Fibroblast of lung (primary cell): Measurements from ENCODE around the gene KIF16B. TPM values are rescaled to one million over a fixed set of nuclear protein-coding genes. Genes with fewer than 3 reads are reported as not detected.

Experiments used
- DNase-seq, 2 donors: peaks; one replicate each; pipeline versions ENCODE4 v3.0.0 to v3.0.0-alpha.2; 2010; ENCODE audit warnings: low read depth in 2 of 2
- H2AFZ ChIP-seq: 2 replicates; pipeline ENCODE4 v1.5.1; 2012; ENCODE audit warnings: low read length, control low read depth, inconsistent platforms
- H3K27ac ChIP-seq: 2 replicates; pipeline ENCODE4 v1.5.1; 2011; ENCODE audit warnings: low read length, control low read depth; ENCODE audit not compliant: insufficient read depth
- H3K27me3 ChIP-seq: 2 replicates; pipeline ENCODE4 v1.5.1; 2011; ENCODE audit warnings: mild to moderate bottlenecking, low read length; ENCODE audit not compliant: control insufficient read depth, insufficient read depth
- H3K36me3 ChIP-seq: 2 replicates; pipeline ENCODE4 v1.5.1; 2011; ENCODE audit warnings: low read length; ENCODE audit not compliant: control insufficient read depth, insufficient read depth
- H3K4me1 ChIP-seq: 2 replicates; pipeline ENCODE4 v1.5.1; 2011; ENCODE audit warnings: low read length; ENCODE audit not compliant: control insufficient read depth, insufficient read depth; ENCODE audit errors: extremely low read depth
- H3K4me2 ChIP-seq: 2 replicates; pipeline ENCODE4 v1.5.1; 2011; ENCODE audit warnings: low read length, control low read depth; ENCODE audit not compliant: insufficient read depth; ENCODE audit errors: extremely low read depth
- H3K4me3 ChIP-seq, 4 experiments: fragments of 200-600 bp in 1 of 4; sonication (generic) in 1 of 4; replicated peaks in 1 of 4; 2 replicates each; pipeline ENCODE4 v1.5.1; 2011 to 2016; ENCODE audit warnings: low read length in 4 of 4, low read depth in 3 of 4, mild to moderate bottlenecking in 3 of 4, control low read depth in 2 of 4, inconsistent platforms in 1 of 4, mixed read lengths in 1 of 4; ENCODE audit not compliant: insufficient read depth in 1 of 4; ENCODE audit errors: control extremely low read depth in 1 of 4
- H3K79me2 ChIP-seq: 2 replicates; pipeline ENCODE4 v1.5.1; 2012; ENCODE audit warnings: mild to moderate bottlenecking, low read length, inconsistent platforms; ENCODE audit not compliant: control insufficient read depth, insufficient read depth
- H3K9ac ChIP-seq: 2 replicates; pipeline ENCODE4 v1.5.1; 2011; ENCODE audit warnings: mild to moderate bottlenecking, low read length, control low read depth; ENCODE audit not compliant: insufficient read depth
- H3K9me3 ChIP-seq: 2 replicates; pipeline ENCODE4 v1.5.1; 2012; ENCODE audit warnings: low read depth, low read length; ENCODE audit not compliant: control insufficient read depth, insufficient read depth
- H4K20me1 ChIP-seq: 2 replicates; pipeline ENCODE4 v1.5.1; 2011; ENCODE audit warnings: low read length; ENCODE audit not compliant: control insufficient read depth, insufficient read depth; ENCODE audit errors: extremely low read depth
- EZH2 ChIP-seq: IDR thresholded peaks from 2 replicates; pipeline ENCODE4 v1.5.1; 2012; ENCODE audit warnings: low read length, control low read depth, mild to moderate bottlenecking; ENCODE audit errors: missing control alignments
- polyA plus RNA-seq, 2 donors: library from polyadenylated mRNA; depleted of rRNA in 1 of 2; stranded (reverse) in 1 of 2; unstranded in 1 of 2; fragments of >200 nt; gene quantifications; 2 replicates each; pipeline ENCODE4 v1.2.1, GENCODE V29; 2011 to 2012; ENCODE audit warnings: missing spikeins in 1 of 2
- total RNA-seq: library from RNA; depleted of rRNA; stranded (reverse); fragments of >200 nt; gene quantifications from 2 replicates; pipeline ENCODE4 v1.2.1, GENCODE V29; 2014
- TF ChIP-seq, protein P1 (sequence below), 2 donors: IDR thresholded peaks in 1 of 2; conservative IDR thresholded peaks in 1 of 2; 1 replicate in 1 of 2; 2 replicates in 1 of 2; pipeline ENCODE4 v1.5.1; 2011 to 2012; ENCODE audit warnings: low read length in 2 of 2, control low read depth in 1 of 2, inconsistent platforms in 1 of 2, low read depth in 1 of 2, mild to moderate bottlenecking in 1 of 2

KIF16B gene
- total and polyA plus RNA-seq, 2 donors (not counting 1 experiment from before 2014, with no cell fraction given), result 7.7 to 17.3 TPM

DNA sequence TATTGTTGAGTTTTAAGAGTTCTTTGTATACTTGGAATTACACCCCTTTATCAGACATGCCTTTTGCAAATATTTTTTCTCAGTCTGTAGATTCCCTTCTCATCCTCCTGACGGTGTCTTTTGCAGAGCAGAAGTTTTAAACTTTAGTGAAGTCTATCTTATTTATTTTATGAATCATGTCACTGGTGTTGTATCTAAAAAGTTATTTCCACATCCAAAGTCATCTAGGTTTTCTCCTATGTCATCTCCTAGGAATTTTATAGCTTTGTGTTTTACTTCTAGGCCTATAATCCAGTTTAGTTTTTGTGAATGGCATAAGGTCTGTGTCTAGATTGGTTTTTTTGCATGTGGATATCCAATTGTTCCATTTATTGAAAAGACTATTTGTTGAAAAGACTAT lies 271.3 kb downstream of the KIF16B start:
- no peak for DNase-seq
- no peak overlapping the region for H3K4me3 ChIP-seq

DNA sequence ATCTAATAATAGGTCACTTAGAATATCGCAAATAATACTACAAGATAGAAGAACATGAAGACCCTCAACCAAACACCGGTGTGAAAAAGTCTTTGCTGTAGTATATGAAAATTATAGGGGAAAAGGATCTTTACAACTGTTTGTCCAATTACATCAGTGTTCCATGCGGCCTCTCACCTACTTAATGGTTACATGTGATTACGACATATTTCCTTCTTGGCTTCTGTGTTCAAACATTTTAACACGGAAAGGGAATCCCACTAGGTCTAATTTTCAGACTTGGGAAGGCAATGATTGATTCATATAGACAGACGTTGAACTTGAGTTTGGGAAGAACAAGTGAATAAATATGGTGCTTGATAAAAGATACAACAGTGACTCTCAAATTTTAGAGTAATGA lies 273.4 kb downstream of the KIF16B start:
- Histone ChIP-seq H3K9me3 (no peaks in the 10 kb centered on the region), H3K36me3 (no peaks in the 10 kb centered on the region), H2AFZ (no peak overlapping the region), H3K4me3 (no peak overlapping the region), H3K27ac (no peak overlapping the region), H4K20me1 (no peaks in the 10 kb centered on the region), H3K9ac (no peak overlapping the region), H3K27me3 (no peaks in the 10 kb centered on the region), H3K4me2 (no peak overlapping the region), H3K79me2 (no peaks in the 10 kb centered on the region), H3K4me1 (no peaks in the 10 kb centered on the region)
- DNase-seq, result peak in 1 of 2 donors; percentile 77
- TF ChIP-seq, protein P1, sequence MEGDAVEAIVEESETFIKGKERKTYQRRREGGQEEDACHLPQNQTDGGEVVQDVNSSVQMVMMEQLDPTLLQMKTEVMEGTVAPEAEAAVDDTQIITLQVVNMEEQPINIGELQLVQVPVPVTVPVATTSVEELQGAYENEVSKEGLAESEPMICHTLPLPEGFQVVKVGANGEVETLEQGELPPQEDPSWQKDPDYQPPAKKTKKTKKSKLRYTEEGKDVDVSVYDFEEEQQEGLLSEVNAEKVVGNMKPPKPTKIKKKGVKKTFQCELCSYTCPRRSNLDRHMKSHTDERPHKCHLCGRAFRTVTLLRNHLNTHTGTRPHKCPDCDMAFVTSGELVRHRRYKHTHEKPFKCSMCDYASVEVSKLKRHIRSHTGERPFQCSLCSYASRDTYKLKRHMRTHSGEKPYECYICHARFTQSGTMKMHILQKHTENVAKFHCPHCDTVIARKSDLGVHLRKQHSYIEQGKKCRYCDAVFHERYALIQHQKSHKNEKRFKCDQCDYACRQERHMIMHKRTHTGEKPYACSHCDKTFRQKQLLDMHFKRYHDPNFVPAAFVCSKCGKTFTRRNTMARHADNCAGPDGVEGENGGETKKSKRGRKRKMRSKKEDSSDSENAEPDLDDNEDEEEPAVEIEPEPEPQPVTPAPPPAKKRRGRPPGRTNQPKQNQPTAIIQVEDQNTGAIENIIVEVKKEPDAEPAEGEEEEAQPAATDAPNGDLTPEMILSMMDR (conservative IDR thresholded peaks at IDR 0.05 in 1 of 2, IDR thresholded peaks at IDR 0.05 in 1 of 2; ENCODE audit: low read depth in 1 of 2, low read length in 2 of 2), result no peak
- TF ChIP-seq EZH2, result no peak

More for the DNA sequence above, 271.3 kb downstream of the KIF16B start:
- Histone ChIP-seq H3K9ac (no peak overlapping the region), H3K4me2 (no peak overlapping the region), H2AFZ (no peak overlapping the region), H4K20me1 (no peaks in the 10 kb centered on the region), H3K27ac (no peak overlapping the region), H3K4me1 (no peaks in the 10 kb centered on the region), H3K9me3 (no peaks in the 10 kb centered on the region), H3K27me3 (no peaks in the 10 kb centered on the region), H3K79me2 (no peaks in the 10 kb centered on the region), H3K36me3 (no peaks in the 10 kb centered on the region)
- TF ChIP-seq, protein P1 (conservative IDR thresholded peaks at IDR 0.05 in 1 of 2, IDR thresholded peaks at IDR 0.05 in 1 of 2; ENCODE audit: low read depth in 1 of 2, low read length in 2 of 2), result no peak
- no peak for TF ChIP-seq EZH2

DNA sequence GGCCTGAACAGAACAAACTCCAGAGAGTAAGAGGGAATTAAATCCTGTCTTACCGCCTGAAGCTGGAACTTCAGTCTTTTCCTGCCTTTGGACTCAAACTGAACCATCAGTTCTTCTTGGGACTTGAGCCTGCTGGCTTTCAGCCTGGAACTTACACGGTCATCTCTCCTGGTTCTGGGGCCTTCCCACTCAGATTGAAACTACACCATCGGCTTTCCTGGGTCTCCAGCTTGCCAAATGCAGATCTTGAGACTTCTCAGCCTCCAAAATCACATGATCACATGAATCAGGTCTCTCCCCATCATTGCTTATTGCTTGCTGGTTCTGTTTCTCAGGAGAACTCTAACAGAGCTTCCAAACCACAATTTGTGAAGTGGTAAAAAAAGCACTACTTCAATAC lies 276.3 kb downstream of the KIF16B start:
- no peak overlapping the region for H3K4me2 ChIP-seq
- no peak overlapping the region for H3K9ac ChIP-seq
- no peak overlapping the region for H2AFZ ChIP-seq
- H3K4me3 ChIP-seq, result no peak overlapping the region
- no peaks in the 10 kb centered on the region for H3K9me3 ChIP-seq
- no peaks in the 10 kb centered on the region for H4K20me1 ChIP-seq
- no peaks in the 10 kb centered on the region for H3K36me3 ChIP-seq
- no peaks in the 10 kb centered on the region for H3K27me3 ChIP-seq
- TF ChIP-seq, protein P1 (conservative IDR thresholded peaks at IDR 0.05 in 1 of 2, IDR thresholded peaks at IDR 0.05 in 1 of 2; ENCODE audit: low read depth in 1 of 2, low read length in 2 of 2), result no peak
- no peak for DNase-seq
- H3K27ac ChIP-seq, result no peak overlapping the region
- no peaks in the 10 kb centered on the region for H3K4me1 ChIP-seq
- no peaks in the 10 kb centered on the region for H3K79me2 ChIP-seq
